Measurements from ENCODE around the gene RPS6KA1. TPM values are rescaled to one million over a fixed set of nuclear protein-coding genes. Genes with fewer than 3 reads are reported as not detected.

RPS6KA1 gene
- total and polyA plus RNA-seq, 9 of the 15 experiments (the other 6 are each of a cell fraction or from before 2014, with no cell fraction given), result 2.4 to 61.0 (median 35.5) TPM

DNA sequence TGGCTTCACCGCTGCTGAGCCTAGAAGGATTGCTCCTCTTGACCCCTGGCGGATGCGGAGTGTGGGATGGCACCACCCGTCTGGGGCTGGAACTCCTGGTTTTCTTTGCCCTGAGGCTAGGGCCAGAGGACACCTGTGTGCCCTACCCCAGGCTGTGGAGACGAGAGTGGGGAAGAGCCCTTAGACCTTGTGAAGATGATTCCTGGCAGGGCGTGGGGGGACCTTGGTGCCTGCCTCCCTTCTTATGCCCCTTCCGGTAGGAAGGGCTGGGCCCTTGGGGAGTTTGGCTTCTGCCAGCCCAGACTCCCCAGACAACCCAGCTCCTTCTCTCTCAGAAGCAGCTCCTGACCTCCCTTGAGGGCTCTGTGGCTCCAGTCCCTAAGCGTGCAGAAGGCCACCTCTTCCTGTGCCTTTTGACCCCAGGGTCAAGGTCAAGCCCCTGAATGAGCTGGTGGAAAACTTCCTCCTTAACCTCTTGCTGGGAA, 891 bp downstream of the RPS6KA1 start (continued):
- TF ChIP-seq CREB1 (IDR thresholded peaks at IDR 0.05) (no peak), CREB1 (CRISPR knock-in tag; IDR thresholded peaks at IDR 0.05) (peak; percentile 29; the same call in 1 of the 2 replicates), NR2C1 (IDR thresholded peaks at IDR 0.05) (peak; percentile 87), NR2C1 (tag; IDR thresholded peaks at IDR 0.05) (peak; percentile 92), ZBTB7A (IDR thresholded peaks at IDR 0.05; ENCODE audit: borderline replicate concordance, control insufficient read depth, low read depth, low read length) (0 out of 2 replicates have a peak, but pooled peaks have one; percentile 6), USF1 (CRISPR knock-in tag; IDR thresholded peaks at IDR 0.05) (0 out of 2 replicates have a peak, but pooled peaks have one; percentile 8), MECOM (CRISPR knock-in tag; IDR thresholded peaks at IDR 0.05) (0 out of 2 replicates have a peak, but pooled peaks have one; percentile 15), CHD1 (IDR thresholded peaks at IDR 0.05; ENCODE audit: low read length) (peak; percentile 19)
- TF ChIP-seq, protein P1, sequence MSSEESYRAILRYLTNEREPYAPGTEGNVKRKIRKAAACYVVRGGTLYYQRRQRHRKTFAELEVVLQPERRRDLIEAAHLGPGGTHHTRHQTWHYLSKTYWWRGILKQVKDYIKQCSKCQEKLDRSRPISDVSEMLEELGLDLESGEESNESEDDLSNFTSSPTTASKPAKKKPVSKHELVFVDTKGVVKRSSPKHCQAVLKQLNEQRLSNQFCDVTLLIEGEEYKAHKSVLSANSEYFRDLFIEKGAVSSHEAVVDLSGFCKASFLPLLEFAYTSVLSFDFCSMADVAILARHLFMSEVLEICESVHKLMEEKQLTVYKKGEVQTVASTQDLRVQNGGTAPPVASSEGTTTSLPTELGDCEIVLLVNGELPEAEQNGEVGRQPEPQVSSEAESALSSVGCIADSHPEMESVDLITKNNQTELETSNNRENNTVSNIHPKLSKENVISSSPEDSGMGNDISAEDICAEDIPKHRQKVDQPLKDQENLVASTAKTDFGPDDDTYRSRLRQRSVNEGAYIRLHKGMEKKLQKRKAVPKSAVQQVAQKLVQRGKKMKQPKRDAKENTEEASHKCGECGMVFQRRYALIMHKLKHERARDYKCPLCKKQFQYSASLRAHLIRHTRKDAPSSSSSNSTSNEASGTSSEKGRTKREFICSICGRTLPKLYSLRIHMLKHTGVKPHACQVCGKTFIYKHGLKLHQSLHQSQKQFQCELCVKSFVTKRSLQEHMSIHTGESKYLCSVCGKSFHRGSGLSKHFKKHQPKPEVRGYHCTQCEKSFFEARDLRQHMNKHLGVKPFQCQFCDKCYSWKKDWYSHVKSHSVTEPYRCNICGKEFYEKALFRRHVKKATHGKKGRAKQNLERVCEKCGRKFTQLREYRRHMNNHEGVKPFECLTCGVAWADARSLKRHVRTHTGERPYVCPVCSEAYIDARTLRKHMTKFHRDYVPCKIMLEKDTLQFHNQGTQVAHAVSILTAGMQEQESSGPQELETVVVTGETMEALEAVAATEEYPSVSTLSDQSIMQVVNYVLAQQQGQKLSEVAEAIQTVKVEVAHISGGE (CRISPR knock-in tag; IDR thresholded peaks at IDR 0.05), result 0 out of 6 replicates have a peak, but pooled peaks of 1 of the 3 experiments have one; percentile 31
- TF ChIP-seq, protein P2, sequence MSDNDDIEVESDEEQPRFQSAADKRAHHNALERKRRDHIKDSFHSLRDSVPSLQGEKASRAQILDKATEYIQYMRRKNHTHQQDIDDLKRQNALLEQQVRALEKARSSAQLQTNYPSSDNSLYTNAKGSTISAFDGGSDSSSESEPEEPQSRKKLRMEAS (CRISPR knock-in tag; IDR thresholded peaks at IDR 0.05), result peak; percentile 50; the same call in 1 of the 2 replicates
